ENCODE data around the gene MED9.
"Not testable (repeated sequence)": the region's sequence is repeated elsewhere in the genome, so short reads cannot be mapped to it uniquely, and the experiment has no call there.

DNA sequence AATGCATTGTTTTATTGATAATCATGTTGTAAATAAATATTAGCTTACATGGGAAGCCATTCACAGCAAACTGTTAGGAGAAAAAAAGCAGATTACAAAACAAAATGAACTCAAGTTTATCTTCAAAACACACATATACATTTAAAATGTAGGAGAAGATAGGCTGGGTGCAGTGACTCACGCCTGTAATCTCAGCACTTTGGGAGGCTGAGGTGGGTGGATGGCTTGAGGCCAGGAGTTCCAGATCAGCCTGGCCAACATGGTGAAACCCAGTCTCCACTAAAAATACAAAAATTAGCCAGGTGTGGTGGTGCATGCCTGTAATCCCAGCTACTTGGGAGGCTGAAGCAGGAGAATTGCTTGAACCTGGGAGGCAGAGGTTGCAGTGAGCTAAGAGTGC is 10.9 kb upstream of the MED9 start:
- TF ChIP-seq CTCF, POLR2A (IDR thresholded peaks at IDR 0.05): not testable (repeated sequence)

Data from body of pancreas (tissue), 4 donors.